GM12872 (cell line): ENCODE data around the gene VAV3.

Experiments used
- CTCF ChIP-seq: IDR thresholded peaks from 3 replicates; pipeline ENCODE4 v1.5.1; 2011; ENCODE audit warnings: low read depth, mild to moderate bottlenecking, low read length, moderate library complexity; ENCODE audit not compliant: insufficient read depth

Gene VAV3

GRCh38 chr1:107990606-107991005 is 25.6 kb upstream of the VAV3 start:
- TF ChIP-seq CTCF = no peak

GRCh38 chr1:107981277-107981676 is 16.3 kb upstream of the VAV3 start:
- TF ChIP-seq CTCF = no peak

- no peak for TF ChIP-seq CTCF
Measured at GRCh38 chr1:107979926-107980325, 14.9 kb upstream of the VAV3 start.

GRCh38 chr1:107979088-107979487 is 14.1 kb upstream of the VAV3 start:
- TF ChIP-seq CTCF = no peak

- no peak for TF ChIP-seq CTCF
Measured at GRCh38 chr1:107976836-107977235, 11.9 kb upstream of the VAV3 start.

GRCh38 chr1:107976431-107976830 is 11.5 kb upstream of the VAV3 start:
- TF ChIP-seq CTCF = no peak

GRCh38 chr1:107975851-107976250 is 10.9 kb upstream of the VAV3 start:
- TF ChIP-seq CTCF = no peak

- TF ChIP-seq CTCF = no peak
Measured at GRCh38 chr1:107974090-107974489, 9.1 kb upstream of the VAV3 start.
